ENCODE data around the gene CHST3. TPM values are rescaled to one million over a fixed set of nuclear protein-coding genes. Genes with fewer than 3 reads are reported as not detected.

CHST3 gene
- total RNA-seq, 4 donors from 2014 or later, result 24.1 to 43.0 (median 38.7) TPM

- 94% methylated on average over 26 of the region's 26 CpGs for WGBS
- no peak for DNase-seq (ENCODE audit: extremely low spot score)
- no peak overlapping the region for H3K4me3 ChIP-seq
- no peaks in the 10 kb centered on the region for H3K36me3 ChIP-seq
- intact Hi-C loops (cut with DNase I), result no loop called here
- no peak overlapping the region for H3K27ac ChIP-seq (replicated peaks in 1 of 4)
- TF ChIP-seq CTCF (IDR thresholded peaks at IDR 0.05), result no peak
- no peak for TF ChIP-seq EP300 (IDR thresholded peaks at IDR 0.05)
- TF ChIP-seq POLR2A (IDR thresholded peaks at IDR 0.05; ENCODE audit: low read depth), result no peak
- no peak for TF ChIP-seq POLR2AphosphoS5 (IDR thresholded peaks at IDR 0.05)
- peaks cover 0 to 25% (median 13%) of the 10 kb centered on the region in 4 donors for H3K9me3 ChIP-seq
- H3K4me1 ChIP-seq, result no peaks in the 10 kb centered on the region
- no peaks in the 10 kb centered on the region for H3K27me3 ChIP-seq
Observed at GRCh38 chr10:71939861-71940474, 24.2 kb upstream of the CHST3 start.

- Histone ChIP-seq H3K36me3 (no peaks in the 10 kb centered on the region), H3K9me3 (peaks cover 0 to 33% (median 21%) of the 10 kb centered on the region in 4 donors), H3K27ac (replicated peaks in 1 of 4) (no peak overlapping the region), H3K4me3 (no peak overlapping the region), H3K27me3 (no peaks in the 10 kb centered on the region), H3K4me1 (no peaks in the 10 kb centered on the region)
- no peak for DNase-seq (ENCODE audit: extremely low spot score)
- intact Hi-C loops (cut with DNase I), result no loop called here
- WGBS, result 76% methylated on average over 4 of the region's 4 CpGs
- no peak for TF ChIP-seq POLR2AphosphoS5 (IDR thresholded peaks at IDR 0.05)
- TF ChIP-seq EP300 (IDR thresholded peaks at IDR 0.05), result no peak
- TF ChIP-seq POLR2A (IDR thresholded peaks at IDR 0.05; ENCODE audit: low read depth), result no peak
- TF ChIP-seq CTCF (IDR thresholded peaks at IDR 0.05), result no peak
Observed at GRCh38 chr10:71940752-71941151, 23.4 kb upstream of the CHST3 start.

DNA sequence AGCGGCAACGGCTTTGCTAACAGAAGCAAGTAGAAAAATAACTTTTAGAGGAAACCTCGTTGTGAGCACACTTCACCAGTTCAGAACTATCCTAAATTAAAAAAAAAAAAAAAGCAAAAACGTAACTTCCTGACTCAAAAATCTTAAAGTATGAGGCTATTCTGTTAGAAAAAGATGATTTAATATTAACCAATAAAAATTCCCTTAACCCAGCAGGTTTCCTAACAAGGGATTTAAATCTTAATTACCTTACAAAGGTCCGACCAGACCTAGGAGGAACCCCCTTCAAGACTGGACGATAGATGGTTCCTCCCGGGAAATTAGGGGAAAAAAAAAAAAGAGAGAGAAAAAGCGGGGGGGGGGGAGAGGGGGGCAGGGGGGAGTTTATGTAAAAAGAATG lies 22.9 kb upstream of the CHST3 start:
- Histone ChIP-seq H3K36me3 (no peaks in the 10 kb centered on the region), H3K9me3 (peaks cover 3 to 38% (median 27%) of the 10 kb centered on the region in 4 donors), H3K27me3 (no peaks in the 10 kb centered on the region), H3K4me3 (no peak overlapping the region), H3K4me1 (no peaks in the 10 kb centered on the region), H3K27ac (replicated peaks in 1 of 4) (no peak overlapping the region)
- DNase-seq (ENCODE audit: extremely low spot score), result no peak
- TF ChIP-seq POLR2AphosphoS5 (IDR thresholded peaks at IDR 0.05) (no peak), EP300 (IDR thresholded peaks at IDR 0.05) (no peak), CTCF (IDR thresholded peaks at IDR 0.05) (no peak), POLR2A (IDR thresholded peaks at IDR 0.05; ENCODE audit: low read depth) (no peak)
- 67% methylated on average over 8 of the region's 8 CpGs for WGBS
- intact Hi-C loops (cut with DNase I), result no loop called here

- TF ChIP-seq POLR2AphosphoS5 (IDR thresholded peaks at IDR 0.05), result no peak
- no peak for TF ChIP-seq EP300 (IDR thresholded peaks at IDR 0.05)
- no peak for TF ChIP-seq POLR2A (IDR thresholded peaks at IDR 0.05; ENCODE audit: low read depth)
- TF ChIP-seq CTCF (IDR thresholded peaks at IDR 0.05), result no peak
- Histone ChIP-seq H3K27me3 (no peaks in the 10 kb centered on the region), H3K4me3 (no peak overlapping the region), H3K9me3 (peaks cover 9 to 53% (median 42%) of the 10 kb centered on the region in 4 donors), H3K36me3 (no peaks in the 10 kb centered on the region), H3K4me1 (peaks cover 0 to 5% (median 0%) of the 10 kb centered on the region in 4 donors), H3K27ac (replicated peaks in 1 of 4) (no peak overlapping the region)
- WGBS, result 95% methylated on average over 8 of the region's 8 CpGs
- intact Hi-C loops (cut with DNase I), result no loop called here
- no peak for DNase-seq (ENCODE audit: extremely low spot score)
Observed at GRCh38 chr10:71945819-71946474, 18.2 kb upstream of the CHST3 start.
